Caco-2 (cell line): ENCODE data around the gene FUZ. TPM values are rescaled to one million over a fixed set of nuclear protein-coding genes. Genes with fewer than 3 reads are reported as not detected.

Experiments
- BruUV-seq: library from RNA; stranded (reverse); fragments of 400-500 nt; replicated peaks from 2 replicates; lab custom pipeline; 2021; lab: Mats Ljungman, UMichigan
- CTCF ChIA-PET: fragments of 300-600 bp; sonication (Branson Sonifier 250); formaldehyde crosslinking; loops from one replicate; lab custom pipeline; 2022; ENCODE audit warnings: antibody characterized with exemption; lab: Charles Lee
- POLR2A ChIA-PET: fragments of 300-600 bp; sonication (Branson Sonifier 250); formaldehyde crosslinking; loops from one replicate; lab custom pipeline; 2022; ENCODE audit warnings: antibody characterized with exemption; lab: Charles Lee
- DNase-seq, 2 experiments: peaks; one replicate each; pipeline versions ENCODE4 v3.0.0 to v3.0.0-alpha.2; 2020 to 2022
- H3K27me3 ChIP-seq: replicated peaks from 2 replicates; pipeline ENCODE4 v1.6.0; 2011; ENCODE audit warnings: low read length; ENCODE audit not compliant: control insufficient read depth, insufficient read depth
- H3K36me3 ChIP-seq: 2 replicates; pipeline ENCODE4 v1.5.1; 2011; ENCODE audit warnings: low read length; ENCODE audit not compliant: control insufficient read depth, insufficient read depth
- H3K4me1 ChIP-seq: fragments of 250-450 bp; sonication (Bioruptor Pico); 2 replicates; pipeline ENCODE4 v1.5.1; 2020; ENCODE audit warnings: mild to moderate bottlenecking
- H3K4me3 ChIP-seq: 2 replicates; pipeline ENCODE4 v1.5.1; 2011; ENCODE audit warnings: low read depth, mild to moderate bottlenecking, control low read depth, low read length
- H3K9me3 ChIP-seq: fragments of 250-450 bp; sonication (Bioruptor Pico); 2 replicates; pipeline ENCODE4 v1.5.1; 2020; ENCODE audit warnings: mild to moderate bottlenecking, moderate library complexity
- H3K27ac Mint-ChIP-seq: one replicate; pipeline ENCODE4 v1.8.0; 2022; ENCODE audit warnings: mixed read lengths; ENCODE audit not compliant: unreplicated experiment
- H3K27me3 Mint-ChIP-seq: one replicate; pipeline ENCODE4 v1.8.0; 2022; ENCODE audit warnings: mixed read lengths; ENCODE audit not compliant: insufficient read depth, unreplicated experiment
- H3K36me3 Mint-ChIP-seq: one replicate; pipeline ENCODE4 v1.8.0; 2022; ENCODE audit warnings: mild to moderate bottlenecking, mixed read lengths; ENCODE audit not compliant: insufficient read depth, unreplicated experiment
- H3K4me1 Mint-ChIP-seq: one replicate; pipeline ENCODE4 v1.8.0; 2022; ENCODE audit warnings: low read depth, mixed read lengths; ENCODE audit not compliant: unreplicated experiment
- H3K4me3 Mint-ChIP-seq: one replicate; pipeline ENCODE4 v1.8.0; 2022; ENCODE audit warnings: mild to moderate bottlenecking, moderate library complexity, mixed read lengths; ENCODE audit not compliant: unreplicated experiment
- H3K9me3 Mint-ChIP-seq: one replicate; pipeline ENCODE4 v1.8.0; 2022; ENCODE audit warnings: mixed read lengths; ENCODE audit not compliant: unreplicated experiment
- CTCF ChIP-seq, 2 experiments: fragments of 200-600 bp in 1 of 2; IDR thresholded peaks; 1 replicate in 1 of 2; 2 replicates in 1 of 2; pipeline versions ENCODE4 v1.5.1 to v1.8.0; 2011 to 2022; ENCODE audit warnings: antibody characterized with exemption in 1 of 2, control low read depth in 1 of 2, inconsistent platforms in 1 of 2, low read depth in 1 of 2, low read length in 1 of 2, mild to moderate bottlenecking in 1 of 2, moderate library complexity in 1 of 2; ENCODE audit not compliant: insufficient read depth in 1 of 2, severe bottlenecking in 1 of 2, unreplicated experiment in 1 of 2
- intact Hi-C: fragments of 100-400 bp; cut with micrococcal nuclease; formaldehyde crosslinking; loops from one replicate; pipeline ENCODE4 v1.10.0; 2022; ENCODE audit not compliant: unreplicated experiment
- total RNA-seq: library from RNA; stranded (reverse); gene quantifications from 2 replicates; pipeline ENCODE4 v1.2.3, GENCODE V29; 2022

FUZ gene
- total RNA-seq, 1 experiment from 2014 or later: 0.75 TPM

- intact Hi-C loops: no loop called here
- CTCF ChIA-PET: no interaction called here
Measured at GRCh38 chr19:49807058-49807903, 5.8 kb downstream of the FUZ start.

GRCh38 chr19:49806620-49806959 lies 6.5 kb downstream of the FUZ start:
- no peak overlapping the region for H3K27ac Mint-ChIP-seq
- BruUV-seq: no TSS peak

More at GRCh38 chr19:49807058-49807903, 5.8 kb downstream of the FUZ start:
- Histone ChIP-seq H3K9me3 (no peaks in the 10 kb centered on the region), H3K4me1 (peaks cover 5% of the 10 kb centered on the region; the same call in 1 of the 2 replicates), H3K4me3 (no peak overlapping the region), H3K36me3 (no peaks in the 10 kb centered on the region; the same call in 1 of the 2 replicates), H3K27me3 (no peaks in the 10 kb centered on the region)
- H3K4me3 Mint-ChIP-seq: no peak overlapping the region
- no TSS peak for BruUV-seq
- no peaks in the 10 kb centered on the region for H3K27me3 Mint-ChIP-seq
- H3K27ac Mint-ChIP-seq: peak overlapping the region; percentile 63
- POLR2A ChIA-PET: interaction anchor here (0.6 kb wide), 1 partner anchor 109 kb away, joined by 4 read pairs; no protein-coding TSS in a partner anchor
- TF ChIP-seq CTCF (IDR thresholded peaks at IDR 0.05; ENCODE audit: insufficient read depth in 1 of 2, low read depth in 1 of 2, low read length in 1 of 2, severe bottlenecking in 1 of 2, unreplicated experiment in 1 of 2): no peak
- DNase-seq: no peak
- H3K4me1 Mint-ChIP-seq: no peaks in the 10 kb centered on the region
- H3K36me3 Mint-ChIP-seq: peaks cover 43% of the 10 kb centered on the region
- H3K9me3 Mint-ChIP-seq: no peaks in the 10 kb centered on the region

More at GRCh38 chr19:49806620-49806959, 6.5 kb downstream of the FUZ start:
- Histone ChIP-seq H3K36me3 (no peaks in the 10 kb centered on the region; the same call in 1 of the 2 replicates), H3K27me3 (no peaks in the 10 kb centered on the region), H3K4me1 (peaks cover 5% of the 10 kb centered on the region; the same call in 1 of the 2 replicates), H3K4me3 (no peak overlapping the region), H3K9me3 (no peaks in the 10 kb centered on the region)
- DNase-seq: no peak
- TF ChIP-seq CTCF (IDR thresholded peaks at IDR 0.05; ENCODE audit: insufficient read depth in 1 of 2, low read depth in 1 of 2, low read length in 1 of 2, severe bottlenecking in 1 of 2, unreplicated experiment in 1 of 2): no peak
- Mint-ChIP-seq H3K4me1 (no peaks in the 10 kb centered on the region), H3K36me3 (peaks cover 43% of the 10 kb centered on the region), H3K9me3 (no peaks in the 10 kb centered on the region), H3K27me3 (no peaks in the 10 kb centered on the region), H3K4me3 (no peak overlapping the region)
- intact Hi-C loops: no loop called here
- ChIA-PET CTCF (no interaction called here), POLR2A (no interaction called here)
